ENCODE measurements around the gene CMBL.
"Not testable (repeated sequence)": the region's sequence is repeated elsewhere in the genome, so short reads cannot be mapped to it uniquely, and the experiment has no call there.

The CMBL gene

DNA sequence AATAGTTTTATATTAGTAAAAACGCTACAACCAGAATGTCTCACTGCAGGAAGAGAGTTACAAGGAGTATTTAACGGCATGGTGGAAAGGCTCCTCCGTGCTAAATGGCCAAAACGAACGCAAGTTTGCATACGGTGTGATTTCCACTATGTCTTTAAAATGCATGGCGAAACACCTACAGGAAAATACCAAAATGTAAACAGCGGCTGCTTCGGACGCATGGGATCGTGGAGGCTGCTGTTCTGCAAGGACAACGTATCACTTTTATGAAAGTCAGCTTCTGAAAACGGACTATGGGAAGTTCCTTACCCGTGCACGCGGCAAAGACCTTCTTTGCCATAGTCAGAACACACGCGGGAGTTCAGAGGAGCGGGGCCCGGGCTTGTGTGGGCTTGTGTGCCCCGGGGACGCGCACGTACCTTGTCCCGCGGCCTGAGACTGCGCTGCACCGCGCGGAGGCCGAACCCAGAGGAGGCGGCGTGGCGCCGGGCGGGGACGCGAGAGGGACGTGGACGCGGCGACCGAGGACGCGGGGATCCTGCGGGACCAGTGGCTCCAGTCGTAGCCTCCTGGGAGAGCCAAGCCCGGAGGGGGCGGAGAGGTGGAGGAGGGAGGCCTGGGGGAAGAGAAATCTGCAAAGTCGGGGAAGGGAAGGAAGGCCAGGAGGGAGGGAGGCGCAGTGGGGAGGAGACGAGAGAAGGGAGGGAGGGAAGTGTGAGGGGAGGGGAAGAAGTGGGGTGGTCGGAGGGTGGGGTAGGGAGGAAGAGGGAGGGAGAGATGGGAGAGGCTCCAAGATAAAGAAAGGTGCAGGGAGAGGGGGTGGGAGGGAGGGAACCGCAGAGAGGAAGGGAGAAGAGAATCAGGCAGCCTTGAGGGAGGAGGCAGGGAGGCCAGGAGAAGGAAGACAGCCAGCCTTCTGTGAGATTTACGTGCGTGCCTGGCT is at the start of gene CMBL:
Gene CMBL (minus strand): TSS at position 697 of the 943 bp plus-strand sequence. CDS start 17,140 bp downstream, outside the sequence.
- no peak for DNase-seq

DNA sequence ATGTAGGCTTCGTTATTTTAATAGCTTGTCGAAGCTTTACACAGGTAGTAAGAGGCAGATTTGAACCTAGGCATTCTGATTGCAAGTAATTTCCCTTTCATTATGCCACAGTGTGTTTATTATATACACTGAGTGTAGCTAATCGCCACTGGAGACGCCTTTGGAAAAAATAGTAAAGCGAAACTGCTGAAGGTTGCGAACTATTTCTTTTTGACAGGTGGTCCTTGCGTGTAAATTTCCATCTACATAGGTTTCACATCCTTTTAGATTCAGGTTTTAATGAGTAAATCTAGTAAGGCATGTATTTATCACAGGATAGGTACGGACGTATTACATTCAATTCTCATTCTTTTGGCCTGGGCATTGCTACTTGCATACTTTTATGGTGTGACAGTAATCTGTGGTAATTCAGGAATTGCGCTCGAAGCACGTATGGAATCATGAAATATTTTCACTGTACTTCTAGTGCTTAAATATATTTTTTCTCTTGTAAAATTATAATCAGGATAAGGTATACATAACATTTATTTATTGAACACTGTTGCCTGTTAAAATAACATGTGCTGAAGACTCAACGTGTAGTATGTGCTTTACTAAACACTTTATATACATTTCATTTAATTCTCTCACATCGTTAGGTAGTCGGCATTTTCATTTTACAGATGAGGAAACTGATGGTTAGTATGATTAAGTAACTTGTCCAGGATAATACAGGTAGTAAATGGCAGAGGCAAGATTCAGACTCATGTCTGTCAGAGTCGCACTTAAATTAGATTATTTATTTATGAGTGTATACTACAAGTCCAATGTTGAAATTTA is 47.6 kb upstream of the CMBL start:
- no peak for DNase-seq

DNA sequence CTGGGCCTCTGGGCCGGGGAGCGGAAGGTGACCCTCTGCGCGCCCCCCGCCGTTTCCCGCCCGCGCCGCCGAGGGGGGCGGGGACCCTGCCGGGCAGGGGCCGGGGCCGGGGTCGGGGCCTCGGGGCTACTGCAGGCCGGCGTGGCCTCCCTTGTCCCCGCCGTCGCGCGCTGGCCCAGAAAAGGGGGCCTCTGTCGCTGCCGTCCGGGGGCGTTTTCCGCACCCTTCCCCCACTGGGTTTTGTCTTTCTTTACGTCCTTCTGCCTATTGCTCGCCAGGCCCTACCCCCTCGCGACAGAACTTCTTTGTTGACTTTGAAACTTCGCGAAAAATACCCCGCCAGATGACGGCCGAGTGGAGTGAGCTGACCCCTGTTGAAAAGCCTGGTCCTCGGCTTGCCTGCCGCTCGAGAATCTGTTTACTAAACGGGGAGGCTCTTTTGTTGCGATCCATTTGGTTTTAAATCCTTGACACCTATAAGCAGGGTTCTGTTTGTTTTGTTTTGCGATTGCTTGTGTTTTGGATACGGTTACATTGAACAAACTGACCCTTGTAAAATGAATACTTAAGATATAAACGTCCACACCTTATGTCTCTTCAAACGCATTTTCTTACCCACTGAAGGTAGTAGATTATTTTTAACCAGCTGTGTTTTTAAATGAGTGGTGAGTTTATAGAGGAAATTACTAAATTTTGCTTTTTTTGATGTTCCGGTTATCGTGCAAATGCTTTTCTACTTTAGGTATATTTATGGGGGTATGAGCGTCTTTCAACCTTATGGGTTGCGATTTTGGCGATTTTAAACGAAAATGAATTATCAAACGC is 46.6 kb upstream of the CMBL start:
- peak; percentile 36 for DNase-seq

DNA sequence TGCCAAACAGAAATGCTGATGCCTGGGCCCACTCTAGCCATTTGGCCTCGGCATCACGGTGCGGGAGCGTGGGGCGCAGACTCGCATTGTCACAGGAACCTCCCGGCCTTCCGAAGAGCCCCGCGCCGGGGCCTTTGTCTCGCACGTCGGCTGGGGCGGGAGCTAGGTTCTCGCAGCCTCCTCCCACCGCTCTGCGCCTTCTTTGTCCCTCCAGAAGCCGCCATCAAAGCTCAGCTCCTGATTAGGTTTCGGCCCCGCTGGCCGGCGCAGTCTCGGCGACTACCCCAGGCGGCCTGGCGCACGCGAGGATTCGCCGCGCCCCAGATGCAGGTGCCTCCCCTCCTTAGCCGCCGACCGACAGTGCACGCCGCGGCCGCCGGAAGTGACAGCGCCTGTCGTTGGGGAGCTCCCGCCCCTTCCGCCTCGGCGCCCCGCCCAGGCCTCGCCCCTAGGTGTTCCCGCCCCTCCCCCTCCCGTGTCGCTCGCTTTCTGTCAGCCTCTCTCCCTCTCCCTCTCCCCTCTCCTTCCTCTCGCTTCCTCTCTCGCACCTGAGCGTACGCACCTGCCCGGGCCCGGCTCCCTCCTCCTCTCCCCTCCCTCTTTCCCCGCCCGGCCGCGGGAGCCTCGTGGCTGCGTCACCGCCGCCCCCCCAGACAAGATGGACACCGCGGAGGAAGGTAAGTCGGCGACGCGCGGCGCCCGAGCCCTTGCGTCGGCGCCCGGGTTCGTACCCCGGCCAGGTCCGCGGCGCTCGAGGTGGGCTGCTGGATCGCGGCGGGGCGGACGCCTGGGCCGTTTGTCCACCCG is 45.7 kb upstream of the CMBL start, which contains the start of gene MARCHF6:
Gene MARCHF6 (plus strand): TSS at position 455 of the 807 bp plus-strand sequence. CDS start 204 bp downstream, at position 659.
- DNase-seq = peak; percentile 94

DNA sequence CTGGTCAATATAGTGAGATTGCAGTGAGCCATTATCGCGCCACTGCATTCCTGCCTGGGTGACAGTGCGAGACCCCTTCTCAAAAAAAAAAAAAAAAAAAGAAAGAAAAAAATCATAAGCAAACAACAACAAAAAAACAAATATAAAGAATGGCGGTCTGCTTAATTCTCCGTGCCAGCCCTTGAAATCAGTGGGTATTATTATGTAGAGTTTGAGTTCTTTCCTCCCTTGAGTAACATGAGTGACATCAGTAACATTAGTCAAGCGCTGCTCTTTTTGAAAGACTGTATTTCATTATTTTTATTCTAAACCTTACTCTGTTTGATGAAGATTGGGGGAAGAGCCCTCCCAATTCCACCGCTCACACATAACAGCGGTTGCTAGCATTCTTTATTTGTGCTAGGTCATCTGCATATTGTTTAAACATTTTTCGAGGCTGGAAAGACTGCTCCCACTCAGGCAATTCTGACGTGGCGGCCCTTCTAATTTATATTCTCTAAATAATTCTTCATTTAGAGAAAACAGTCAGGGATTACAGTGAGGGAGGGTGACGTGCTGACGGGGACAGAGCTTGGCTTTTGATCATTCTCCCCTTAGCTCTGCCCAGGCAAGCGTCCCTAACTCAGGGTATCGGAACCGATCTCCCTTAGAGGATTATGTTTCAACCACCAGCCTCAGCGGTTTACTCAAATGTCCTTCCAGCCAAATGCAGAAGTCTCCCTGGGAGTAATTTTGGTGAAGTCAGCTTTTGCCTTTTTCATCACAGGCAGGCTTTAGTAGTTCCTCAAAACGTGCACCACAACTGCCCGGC is 44.9 kb upstream of the CMBL start:
- no peak for DNase-seq

DNA sequence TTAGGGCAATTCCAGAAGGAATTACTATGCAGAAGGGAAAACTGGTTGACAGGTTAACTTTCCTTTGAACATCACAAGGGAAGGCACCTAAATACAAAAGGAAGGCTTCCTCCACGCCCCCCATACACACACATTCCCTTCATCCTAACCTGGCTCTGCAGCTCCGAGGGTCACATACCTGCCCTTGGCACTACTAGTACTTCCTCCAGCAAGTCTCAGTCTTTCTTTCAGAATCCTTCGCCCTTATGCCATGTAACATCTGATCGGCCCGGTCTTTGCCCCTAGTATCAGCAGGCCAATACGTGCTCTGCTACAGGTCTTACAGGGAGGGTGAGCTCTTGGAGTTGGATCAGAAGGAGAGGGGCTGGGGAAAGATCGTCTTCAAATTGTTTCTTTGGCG is 44.2 kb upstream of the CMBL start:
- no peak for DNase-seq

GRCh38 chr5:10351199-10351905 is 43.6 kb upstream of the CMBL start:
- DNase-seq = no peak

DNA sequence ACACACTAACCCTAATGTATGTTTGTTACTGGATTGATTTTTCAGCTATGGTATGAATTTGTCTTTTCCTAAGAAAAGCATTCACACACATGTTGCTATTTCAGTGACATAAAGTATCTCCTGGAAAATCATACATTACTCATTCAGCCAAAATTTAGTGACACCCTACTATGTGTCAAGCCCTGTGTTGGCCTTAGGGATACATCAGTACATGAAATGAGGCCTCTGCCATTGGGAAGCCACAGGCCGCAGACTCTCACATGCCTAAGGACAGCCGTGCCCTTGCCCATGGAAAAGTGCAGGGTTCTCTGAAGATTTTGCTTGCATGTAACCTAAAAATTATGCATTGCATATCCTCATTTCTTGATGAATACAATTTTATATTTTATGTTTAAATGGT is 40.6 kb upstream of the CMBL start:
- no peak for DNase-seq

GRCh38 chr5:10344461-10345106 is 36.9 kb upstream of the CMBL start:
- DNase-seq = not testable (repeated sequence)

- DNase-seq = no peak
These were observed 35.8 kb upstream of the CMBL start for GRCh38 chr5:10343486-10343885.

GRCh38 chr5:10339958-10340357 is 32.3 kb upstream of the CMBL start:
- DNase-seq = no peak

- DNase-seq = no peak
These were observed 31.5 kb upstream of the CMBL start for GRCh38 chr5:10339058-10339811.

DNA sequence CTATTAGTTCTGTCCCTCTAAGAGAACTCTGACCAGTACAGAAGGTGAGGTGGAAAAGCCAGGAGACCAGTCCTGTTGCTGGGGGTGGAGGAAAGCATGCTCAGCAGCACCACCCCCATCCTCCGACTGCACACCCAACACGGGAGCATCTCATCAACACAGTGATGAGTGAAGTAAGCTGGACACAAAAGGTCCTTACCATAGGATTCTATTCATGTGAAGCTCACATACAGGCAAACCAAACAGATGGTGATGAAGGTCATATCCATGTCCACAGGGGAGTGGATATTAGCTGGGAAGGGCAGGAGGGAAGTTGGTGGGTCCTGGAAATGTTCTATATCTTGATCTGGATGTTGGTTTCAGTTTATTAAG is 31.0 kb upstream of the CMBL start:
- DNase-seq = no peak

DNA sequence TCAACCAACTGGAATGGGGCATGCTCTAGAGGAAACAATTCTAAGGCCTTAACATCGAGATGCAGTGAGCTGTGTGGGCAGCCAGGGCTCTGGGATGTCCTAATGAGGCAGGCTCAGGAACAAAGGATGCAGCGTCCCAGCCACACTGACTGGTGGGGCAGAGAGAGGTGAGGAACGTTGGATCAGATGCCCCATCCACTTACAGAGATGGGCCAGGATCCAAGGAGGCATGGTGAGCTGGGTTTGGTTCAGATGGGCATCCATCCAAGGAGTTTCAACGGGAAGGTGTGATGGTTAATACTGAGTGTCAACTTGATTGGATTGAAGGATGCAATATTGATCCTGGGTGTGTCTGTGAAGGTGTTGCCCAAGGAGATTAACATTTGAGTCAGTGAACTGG is 30.3 kb upstream of the CMBL start:
- no peak for DNase-seq

DNA sequence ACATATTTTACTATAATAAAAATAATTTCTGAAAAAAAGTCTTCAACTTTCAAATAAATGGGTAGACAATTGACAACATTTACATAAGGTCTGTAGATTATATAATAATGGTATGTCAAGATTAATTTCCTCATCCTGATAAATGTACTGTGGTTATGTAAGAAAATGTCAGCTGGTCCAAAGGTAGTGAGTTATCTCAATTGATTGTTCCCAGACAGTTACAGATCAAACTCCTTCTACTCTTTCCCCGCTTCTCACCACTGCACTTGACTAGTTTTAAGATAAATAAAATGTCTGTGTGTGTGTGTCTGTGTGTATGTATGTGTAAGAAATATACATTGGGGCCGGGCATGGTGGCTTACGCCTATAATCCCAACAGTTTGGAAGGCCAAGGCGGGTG is 29.4 kb upstream of the CMBL start:
- no peak for DNase-seq

GRCh38 chr5:10335711-10336470 is 28.2 kb upstream of the CMBL start:
- no peak for DNase-seq

GRCh38 chr5:10334831-10335230 is 27.1 kb upstream of the CMBL start:
- no peak for DNase-seq

Data from CD4-positive, alpha-beta T cell treated with Interferon gamma for 1 hour (primary cell).